Lower lobe of right lung (tissue), 2 donors: ENCODE measurements around the gene DAAM1. TPM values are rescaled to one million over a fixed set of nuclear protein-coding genes. Genes with fewer than 3 reads are reported as not detected.

Experiments
- ATAC-seq, 2 donors: fragments of 200-7000 bp; cut with Tn5 transposase; one replicate each; pipeline ENCODE4 v1.9.1; 2020 to 2022; ENCODE audit warnings: mild to moderate bottlenecking in 2 of 2, moderate library complexity in 2 of 2
- DNase-seq: peaks from one replicate; pipeline ENCODE4 v3.0.0-alpha.2; 2020
- H3K27ac ChIP-seq: fragments of 200-600 bp; one replicate; pipeline ENCODE4 v1.8.0; 2022
- H3K27me3 ChIP-seq: fragments of 200-600 bp; one replicate; pipeline ENCODE4 v1.8.0; 2022; ENCODE audit warnings: low read depth
- H3K36me3 ChIP-seq: fragments of 200-600 bp; one replicate; pipeline ENCODE4 v1.8.0; 2022; ENCODE audit warnings: mild to moderate bottlenecking
- H3K4me1 ChIP-seq: fragments of 200-600 bp; one replicate; pipeline ENCODE4 v1.8.0; 2022
- H3K4me3 ChIP-seq: fragments of 200-600 bp; one replicate; pipeline ENCODE4 v1.8.0; 2022; ENCODE audit warnings: mild to moderate bottlenecking
- H3K9me3 ChIP-seq: fragments of 200-600 bp; one replicate; pipeline ENCODE4 v1.8.0; 2022
- intact Hi-C: fragments of 100-400 bp; cut with DNase I; formaldehyde crosslinking; loops from one replicate; pipeline ENCODE4 v1.11.0; 2022
- total RNA-seq: library from RNA; stranded (reverse); fragmentation: NEBNext Ultra II Directional; extraction: Animal tissue kit (Norgen Biotek cat#: 25700); gene quantifications from one replicate; pipeline ENCODE4 v1.2.1, GENCODE V29; 2021
- TF ChIP-seq, protein P1 (sequence below): fragments of 200-600 bp; IDR thresholded peaks from one replicate; pipeline ENCODE4 v1.8.0; 2022; ENCODE audit warnings: antibody characterized with exemption, mild to moderate bottlenecking
- donor health status: DM: no; HTN: yes; CAD: no; lungs with severe emphysema.

Gene DAAM1
- total RNA-seq, 1 donor from 2014 or later: 46.7 TPM

DNA sequence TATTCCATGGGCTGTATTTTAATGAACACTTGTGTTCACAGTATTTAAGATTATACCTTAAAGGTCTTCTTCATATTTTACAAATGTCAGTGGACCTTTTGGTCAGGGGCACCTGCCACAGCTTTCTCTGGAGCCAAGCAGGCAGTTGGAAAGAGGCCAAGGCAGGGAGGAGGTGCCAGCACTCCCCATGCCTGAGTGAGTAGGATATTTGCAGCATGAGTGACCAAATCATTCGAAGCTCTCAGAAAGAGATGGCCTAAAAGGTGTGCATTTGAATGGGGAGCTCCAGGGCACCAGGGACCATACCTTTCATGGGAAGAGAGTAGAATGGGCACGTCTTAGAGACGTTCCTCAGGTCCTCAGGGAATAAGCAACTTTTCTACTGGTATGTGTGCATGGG is 155.1 kb downstream of the DAAM1 start:
- Histone ChIP-seq H3K36me3 (peaks cover 37% of the 10 kb centered on the region), H3K4me1 (peaks cover 18% of the 10 kb centered on the region), H3K27ac (no peak overlapping the region), H3K27me3 (no peaks in the 10 kb centered on the region), H3K4me3 (no peak overlapping the region), H3K9me3 (no peaks in the 10 kb centered on the region)
- TF ChIP-seq, protein P1, sequence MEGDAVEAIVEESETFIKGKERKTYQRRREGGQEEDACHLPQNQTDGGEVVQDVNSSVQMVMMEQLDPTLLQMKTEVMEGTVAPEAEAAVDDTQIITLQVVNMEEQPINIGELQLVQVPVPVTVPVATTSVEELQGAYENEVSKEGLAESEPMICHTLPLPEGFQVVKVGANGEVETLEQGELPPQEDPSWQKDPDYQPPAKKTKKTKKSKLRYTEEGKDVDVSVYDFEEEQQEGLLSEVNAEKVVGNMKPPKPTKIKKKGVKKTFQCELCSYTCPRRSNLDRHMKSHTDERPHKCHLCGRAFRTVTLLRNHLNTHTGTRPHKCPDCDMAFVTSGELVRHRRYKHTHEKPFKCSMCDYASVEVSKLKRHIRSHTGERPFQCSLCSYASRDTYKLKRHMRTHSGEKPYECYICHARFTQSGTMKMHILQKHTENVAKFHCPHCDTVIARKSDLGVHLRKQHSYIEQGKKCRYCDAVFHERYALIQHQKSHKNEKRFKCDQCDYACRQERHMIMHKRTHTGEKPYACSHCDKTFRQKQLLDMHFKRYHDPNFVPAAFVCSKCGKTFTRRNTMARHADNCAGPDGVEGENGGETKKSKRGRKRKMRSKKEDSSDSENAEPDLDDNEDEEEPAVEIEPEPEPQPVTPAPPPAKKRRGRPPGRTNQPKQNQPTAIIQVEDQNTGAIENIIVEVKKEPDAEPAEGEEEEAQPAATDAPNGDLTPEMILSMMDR: no peak
- ATAC-seq: no peak
- no peak for DNase-seq
- intact Hi-C loops: no loop called here

DNA sequence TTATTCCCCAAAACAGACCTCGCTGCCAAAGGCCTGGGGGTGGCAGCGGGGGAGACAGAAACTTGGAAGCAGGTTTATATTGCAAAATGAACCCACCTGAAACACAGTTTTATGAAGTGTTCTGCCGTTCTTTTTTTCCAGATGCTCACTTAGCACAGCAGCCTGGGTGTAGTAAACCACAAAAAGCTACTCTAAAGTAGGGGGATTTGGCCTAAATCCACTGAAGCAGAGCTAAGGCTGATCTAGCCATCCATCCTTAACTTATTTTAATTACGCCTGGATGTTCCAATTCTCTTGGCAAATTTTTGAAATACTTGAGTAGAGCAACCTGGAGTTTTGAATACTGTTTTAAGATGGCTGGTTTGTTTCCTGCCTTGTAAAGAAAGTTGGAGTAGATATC is 155.5 kb downstream of the DAAM1 start:
- intact Hi-C loops: no loop called here
- Histone ChIP-seq H3K4me1 (peaks cover 22% of the 10 kb centered on the region), H3K27me3 (no peaks in the 10 kb centered on the region), H3K36me3 (peaks cover 38% of the 10 kb centered on the region), H3K4me3 (no peak overlapping the region), H3K9me3 (no peaks in the 10 kb centered on the region), H3K27ac (no peak overlapping the region)
- no peak for ATAC-seq
- DNase-seq: no peak
- TF ChIP-seq, protein P1: no peak

DNA sequence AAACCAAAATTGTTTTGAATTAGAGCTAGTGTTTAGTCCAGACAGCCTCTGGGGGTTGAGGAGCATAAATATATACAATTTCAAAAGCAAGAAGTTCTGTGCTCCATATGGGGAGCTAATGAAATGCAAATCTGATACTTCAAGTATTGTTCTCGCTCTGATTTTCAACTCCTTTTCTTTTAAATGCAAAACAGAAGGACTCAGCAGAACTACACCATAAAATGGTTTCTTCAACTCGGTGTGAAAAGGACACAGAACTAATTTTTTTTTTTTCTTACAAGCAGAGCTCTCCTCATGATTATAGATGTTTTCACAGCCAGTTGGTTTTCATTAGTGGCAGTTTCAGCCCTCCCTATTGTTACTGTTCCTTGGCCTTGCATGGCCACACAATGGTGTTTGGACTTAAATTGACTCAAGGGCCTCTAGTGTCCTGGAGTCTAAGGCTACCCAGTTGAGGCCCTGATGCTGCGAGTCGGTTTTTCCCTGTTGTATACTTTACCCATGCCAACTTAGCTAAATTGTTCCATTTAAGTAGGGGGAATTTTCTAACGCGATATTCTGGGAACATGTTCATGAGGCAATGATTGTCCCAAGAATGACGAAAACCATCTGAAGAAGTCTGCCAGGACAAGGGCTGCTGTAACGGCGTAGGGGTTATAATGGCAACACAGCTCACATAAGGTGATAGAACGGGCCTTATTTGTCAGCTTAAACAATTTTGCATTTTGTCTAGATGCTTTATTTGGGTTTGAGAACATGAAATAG is 156.4 kb downstream of the DAAM1 start:
- TF ChIP-seq, protein P1: no peak
- DNase-seq (no peak), ATAC-seq (no peak)
- no peaks in the 10 kb centered on the region for H3K27me3 ChIP-seq
- H3K4me3 ChIP-seq: no peak overlapping the region
- intact Hi-C loops: no loop called here
- no peak overlapping the region for H3K27ac ChIP-seq
- H3K9me3 ChIP-seq: no peaks in the 10 kb centered on the region
- peaks cover 31% of the 10 kb centered on the region for H3K4me1 ChIP-seq
- H3K36me3 ChIP-seq: peaks cover 37% of the 10 kb centered on the region

DNA sequence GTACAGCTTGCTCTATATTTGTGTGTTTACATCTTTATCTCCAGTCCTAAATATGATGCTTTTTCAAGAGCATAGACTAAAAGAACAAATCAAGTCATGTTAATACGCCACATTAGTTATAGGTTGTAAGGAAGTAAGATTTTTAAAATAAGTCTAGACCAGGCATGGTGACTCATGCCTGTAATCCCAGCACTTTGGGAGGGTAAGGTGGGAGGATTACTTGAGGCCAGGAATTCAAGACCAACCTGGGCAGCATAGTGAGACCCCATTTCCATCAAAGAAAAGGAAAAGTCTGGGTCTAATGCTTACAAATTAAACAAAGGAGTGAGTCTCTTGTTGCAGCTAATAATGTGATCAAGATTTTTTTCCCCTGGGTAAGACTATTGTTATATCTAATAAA is 157.9 kb downstream of the DAAM1 start:
- peaks cover 31% of the 10 kb centered on the region for H3K4me1 ChIP-seq
- intact Hi-C loops: no loop called here
- ATAC-seq (no peak), DNase-seq (no peak)
- H3K9me3 ChIP-seq: no peaks in the 10 kb centered on the region
- H3K36me3 ChIP-seq: peaks cover 26% of the 10 kb centered on the region
- no peak overlapping the region for H3K4me3 ChIP-seq
- H3K27me3 ChIP-seq: no peaks in the 10 kb centered on the region
- TF ChIP-seq, protein P1: no peak
- H3K27ac ChIP-seq: no peak overlapping the region

DNA sequence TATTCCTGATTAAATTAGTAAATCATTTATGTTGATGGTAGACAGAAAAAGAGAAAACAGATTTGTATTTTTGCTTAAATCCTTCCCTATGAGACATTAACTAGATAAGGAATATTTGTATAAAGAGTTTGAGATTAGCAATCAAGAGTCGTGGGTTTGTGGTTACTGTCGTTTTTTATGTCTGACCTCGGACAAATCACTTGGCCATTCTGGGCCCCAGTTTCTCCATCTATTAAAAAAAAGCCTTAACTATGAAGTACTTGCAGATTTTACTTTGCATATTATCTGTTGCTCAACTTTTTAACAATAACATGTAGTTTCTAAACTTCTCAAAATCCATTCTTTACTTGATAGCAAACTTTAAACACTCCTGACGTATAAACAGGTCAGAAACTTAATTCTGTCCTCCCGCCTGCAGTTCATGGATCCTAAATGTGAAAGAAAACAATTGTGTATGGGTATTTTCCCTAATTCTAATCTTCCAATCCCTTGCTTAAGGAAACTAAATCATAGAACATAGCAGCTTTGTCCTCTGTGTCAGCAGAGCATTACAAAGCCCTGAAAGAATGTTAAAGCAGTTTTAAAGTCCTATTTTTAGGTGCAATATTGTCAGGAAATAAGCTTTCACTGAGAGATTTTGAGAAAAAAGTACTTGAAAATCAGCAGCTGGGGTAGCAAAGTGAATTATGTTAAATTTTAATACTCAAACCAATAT is 158.5 kb downstream of the DAAM1 start:
- Histone ChIP-seq H3K4me1 (peaks cover 31% of the 10 kb centered on the region), H3K4me3 (no peak overlapping the region), H3K27ac (no peak overlapping the region), H3K9me3 (no peaks in the 10 kb centered on the region), H3K36me3 (peaks cover 32% of the 10 kb centered on the region), H3K27me3 (no peaks in the 10 kb centered on the region)
- ATAC-seq (no peak), DNase-seq (no peak)
- intact Hi-C loops: no loop called here
- TF ChIP-seq, protein P1: no peak
